CD4-positive, CD25-positive, alpha-beta regulatory T cell (primary cell): ENCODE measurements around the gene PRDM11. TPM values are rescaled to one million over a fixed set of nuclear protein-coding genes. Genes with fewer than 3 reads are reported as not detected.

Experiments
- ATAC-seq, 2 donors: fragments of 150-1000 bp; cut with Tn5 transposase; one replicate each; pipeline ENCODE4 v1.10.0; 2021; ENCODE audit warnings: low read depth in 2 of 2, moderate number of reproducible peaks in 2 of 2, moderate library complexity in 1 of 2
- DNase-seq, 3 donors: peaks; one replicate each; pipeline versions ENCODE4 v3.0.0 to v3.0.0-alpha.2; 2012 to 2022; ENCODE audit warnings: mixed read lengths in 1 of 3
- H3K27ac ChIP-seq: one replicate; pipeline ENCODE4 v1.7.0; 2013; ENCODE audit warnings: mild to moderate bottlenecking, low read length; ENCODE audit not compliant: insufficient read depth, poor library complexity, severe bottlenecking
- H3K27me3 ChIP-seq: one replicate; pipeline ENCODE4 v1.7.0; 2013; ENCODE audit warnings: low read length; ENCODE audit not compliant: control insufficient read depth, insufficient read depth
- H3K36me3 ChIP-seq: one replicate; pipeline ENCODE4 v1.7.0; 2013; ENCODE audit warnings: mild to moderate bottlenecking, low read length, moderate library complexity; ENCODE audit not compliant: control insufficient read depth, insufficient read depth
- H3K4me1 ChIP-seq: 2 replicates; pipeline ENCODE4 v1.7.0; 2013; ENCODE audit warnings: mild to moderate bottlenecking, low read length; ENCODE audit not compliant: insufficient read depth, control insufficient read depth, poor library complexity, severe bottlenecking
- H3K4me3 ChIP-seq: one replicate; pipeline ENCODE4 v1.7.0; 2013; ENCODE audit warnings: low read depth, mild to moderate bottlenecking, low read length, moderate library complexity
- H3K9me3 ChIP-seq, 2 experiments: 1 replicate in 1 of 2; 2 replicates in 1 of 2; pipeline ENCODE4 v1.7.0; 2013; ENCODE audit warnings: low read length in 2 of 2, mild to moderate bottlenecking in 1 of 2, moderate library complexity in 1 of 2; ENCODE audit not compliant: control insufficient read depth in 2 of 2
- H3K27ac Mint-ChIP-seq, 3 donors: one replicate each; pipeline ENCODE4 v1.8.0; 2020 to 2022; ENCODE audit warnings: mild to moderate bottlenecking in 3 of 3, mixed read lengths in 3 of 3, moderate library complexity in 2 of 3
- H3K27me3 Mint-ChIP-seq: one replicate; pipeline ENCODE4 v1.8.0; 2022; ENCODE audit warnings: mild to moderate bottlenecking, mixed read lengths
- H3K36me3 Mint-ChIP-seq: one replicate; pipeline ENCODE4 v1.8.0; 2020; ENCODE audit warnings: mixed read lengths
- H3K4me1 Mint-ChIP-seq, 4 donors: one replicate each; pipeline ENCODE4 v1.8.0; 2020 to 2022; ENCODE audit warnings: mixed read lengths in 4 of 4, mild to moderate bottlenecking in 1 of 4
- H3K4me3 Mint-ChIP-seq, 4 donors: one replicate each; pipeline ENCODE4 v1.8.0; 2020 to 2022; ENCODE audit warnings: mild to moderate bottlenecking in 4 of 4, mixed read lengths in 4 of 4, moderate library complexity in 3 of 4
- H3K9me3 Mint-ChIP-seq, 7 donors: one replicate each; pipeline ENCODE4 v1.8.0; 2020 to 2022; ENCODE audit warnings: mixed read lengths in 7 of 7, mild to moderate bottlenecking in 3 of 7, moderate library complexity in 2 of 7
- polyA plus RNA-seq, 4 donors: library from polyadenylated mRNA; unstranded; fragments of 300-500 nt; fragmentation: Illumina TruSeq; gene quantifications; one replicate each; pipeline ENCODE4 v1.2.3, GENCODE V29; 2021
- total RNA-seq: library from RNA; stranded (reverse); gene quantifications from one replicate; pipeline ENCODE4 v1.2.3, GENCODE V29; 2022

PRDM11 gene
- total and polyA plus RNA-seq, 5 donors from 2014 or later, result 0.37 to 9.0 (median 0.65) TPM

DNA sequence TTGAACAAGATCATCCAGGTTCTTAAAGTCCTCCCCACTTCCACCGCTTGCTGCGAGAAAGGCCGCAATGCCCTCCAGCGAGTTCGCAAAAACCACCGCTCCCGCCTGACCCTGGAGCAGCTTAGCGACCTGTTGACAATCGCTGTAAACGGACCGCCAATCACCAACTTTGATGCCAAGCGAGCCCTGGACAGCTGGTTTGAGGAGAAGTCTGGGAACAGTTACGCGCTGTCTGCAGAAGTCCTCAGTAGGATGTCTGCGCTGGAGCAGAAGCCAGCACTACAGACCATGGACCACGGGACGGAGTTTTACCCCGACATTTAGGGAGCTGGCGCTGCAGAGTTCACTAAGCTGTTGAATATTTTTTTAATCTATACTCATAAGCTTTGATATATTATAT, 81.4 kb downstream of the PRDM11 start:
- Histone ChIP-seq H3K4me3 (no peak overlapping the region), H3K36me3 (peaks cover 10% of the 10 kb centered on the region), H3K27ac (no peak overlapping the region), H3K4me1 (no peaks in the 10 kb centered on the region), H3K9me3 (no peaks in the 10 kb centered on the region), H3K27me3 (no peaks in the 10 kb centered on the region)
- H3K27ac Mint-ChIP-seq, result no peak overlapping the region
- ATAC-seq (no peak), DNase-seq (no peak)
- H3K4me1 Mint-ChIP-seq, result peaks cover 0 to 2% (median 0%) of the 10 kb centered on the region in 4 donors
- H3K4me3 Mint-ChIP-seq, result no peak overlapping the region
- H3K27me3 Mint-ChIP-seq, result no peaks in the 10 kb centered on the region
- H3K36me3 Mint-ChIP-seq, result peaks cover 36% of the 10 kb centered on the region
- H3K9me3 Mint-ChIP-seq, result no peaks in the 10 kb centered on the region

DNA sequence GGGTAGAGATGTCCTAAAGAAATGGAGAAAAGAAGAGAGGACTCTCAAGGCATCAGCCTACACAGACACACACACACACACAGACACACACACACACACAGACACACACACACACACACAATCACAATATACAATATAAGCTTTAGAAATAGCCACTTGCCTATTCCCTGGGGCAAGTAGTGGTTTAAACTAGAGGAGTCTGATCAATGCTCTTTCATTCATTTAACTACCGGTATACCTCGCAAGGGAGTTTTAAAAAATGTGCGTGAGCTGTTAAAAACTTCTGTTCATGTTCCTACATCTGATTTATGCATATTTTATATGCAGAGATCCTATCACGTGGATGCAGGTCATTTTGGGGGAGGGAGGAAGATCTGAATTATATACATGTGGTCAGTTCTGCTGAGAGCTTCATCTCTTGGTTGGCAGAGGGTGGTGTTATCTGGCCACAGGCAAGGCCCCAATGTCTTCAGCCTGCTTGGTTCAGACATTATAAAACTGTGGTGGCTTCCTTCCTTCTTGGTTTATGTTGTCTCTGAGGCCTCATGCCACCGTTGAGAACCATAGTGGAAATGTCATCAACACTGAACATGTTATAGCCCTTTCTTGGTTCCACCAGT, 83.1 kb downstream of the PRDM11 start:
- no peak for DNase-seq
- Mint-ChIP-seq H3K4me1 (peaks cover 0 to 2% (median under 1%) of the 10 kb centered on the region in 4 donors), H3K9me3 (no peaks in the 10 kb centered on the region), H3K36me3 (peaks cover 27% of the 10 kb centered on the region), H3K27me3 (no peaks in the 10 kb centered on the region), H3K27ac (no peak overlapping the region), H3K4me3 (no peak overlapping the region)
- Histone ChIP-seq H3K4me1 (no peaks in the 10 kb centered on the region), H3K27me3 (no peaks in the 10 kb centered on the region), H3K9me3 (no peaks in the 10 kb centered on the region), H3K27ac (no peak overlapping the region), H3K36me3 (peaks cover 10% of the 10 kb centered on the region), H3K4me3 (no peak overlapping the region)
- ATAC-seq, result no peak

DNA sequence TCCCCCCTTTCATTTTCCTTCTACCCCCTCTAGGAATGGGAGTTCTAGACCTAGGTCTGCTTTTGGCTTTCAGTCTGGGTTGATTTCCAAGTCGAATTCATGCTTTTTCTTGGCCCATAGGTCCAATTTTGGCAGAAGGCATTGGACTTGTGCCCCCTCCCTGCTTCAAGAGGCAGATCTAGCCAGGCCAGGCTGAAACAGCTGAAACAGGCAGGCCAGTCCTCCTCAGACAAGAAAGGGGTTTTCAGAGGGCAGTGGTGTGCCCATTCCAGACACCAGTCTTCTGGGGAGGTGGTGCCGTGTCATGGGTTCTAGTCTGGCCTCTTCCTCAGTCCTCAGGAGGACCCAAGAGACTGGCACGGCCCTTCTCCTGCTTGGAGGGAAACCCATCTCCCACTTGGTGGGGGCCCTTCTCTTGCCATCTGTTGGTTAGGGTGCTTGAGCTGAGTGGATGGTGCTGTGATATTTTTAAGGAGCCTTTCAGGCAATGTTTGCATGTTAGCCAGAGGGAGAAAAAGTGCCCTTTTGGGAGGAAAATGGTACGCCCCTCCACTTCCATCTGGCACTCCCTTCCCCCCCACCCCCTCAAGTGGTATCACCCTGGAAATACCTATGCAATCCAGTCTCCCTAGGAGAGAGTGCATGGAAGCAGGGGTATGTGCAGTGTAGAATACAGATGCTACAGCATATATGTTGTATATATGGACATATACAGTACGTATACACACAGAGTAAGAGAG, 86.1 kb downstream of the PRDM11 start:
- Histone ChIP-seq H3K4me3 (no peak overlapping the region), H3K4me1 (no peaks in the 10 kb centered on the region), H3K9me3 (no peaks in the 10 kb centered on the region), H3K36me3 (no peaks in the 10 kb centered on the region), H3K27ac (no peak overlapping the region), H3K27me3 (peaks cover 3% of the 10 kb centered on the region)
- H3K9me3 Mint-ChIP-seq, result no peaks in the 10 kb centered on the region
- ATAC-seq, result no peak
- peaks cover under 1% of the 10 kb centered on the region for H3K36me3 Mint-ChIP-seq
- H3K4me3 Mint-ChIP-seq, result no peak overlapping the region
- H3K4me1 Mint-ChIP-seq, result peaks cover 0 to 2% (median under 1%) of the 10 kb centered on the region in 4 donors
- no peak for DNase-seq
- H3K27me3 Mint-ChIP-seq, result peaks cover 5% of the 10 kb centered on the region
- no peak overlapping the region for H3K27ac Mint-ChIP-seq

DNA sequence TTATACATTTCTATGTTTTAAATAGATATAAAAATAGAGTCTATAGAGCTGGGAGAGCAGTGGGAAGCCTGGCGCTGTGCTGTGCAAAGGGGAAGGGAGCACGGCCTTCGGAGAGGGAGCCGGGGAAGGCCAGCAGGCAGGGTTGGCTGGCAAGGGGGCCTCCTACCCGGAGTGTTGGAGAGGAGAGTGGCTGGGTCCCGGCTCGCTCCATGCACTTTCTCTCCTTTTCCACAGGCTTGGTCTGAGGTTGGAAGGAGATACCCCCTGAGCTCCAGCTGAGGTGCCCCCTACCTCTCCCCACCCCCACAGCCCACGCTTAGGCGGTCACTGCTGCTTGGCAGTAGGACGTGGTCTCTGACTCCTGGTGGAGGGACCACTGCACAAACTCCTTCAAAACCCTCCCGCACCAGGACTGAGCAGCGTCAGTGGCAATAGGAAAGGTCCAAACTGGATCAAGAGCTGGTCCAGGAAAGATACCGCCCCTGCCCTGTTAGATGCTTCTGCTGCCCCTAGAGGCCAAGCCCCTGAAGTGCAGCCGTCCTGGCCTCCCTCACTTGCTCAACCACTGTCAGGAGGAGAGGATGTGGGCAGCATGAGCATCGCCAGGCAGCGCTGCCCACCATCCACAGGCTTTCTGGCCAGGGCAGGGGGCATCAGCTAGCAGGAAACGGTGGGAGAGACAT, 86.8 kb downstream of the PRDM11 start:
- peaks cover 5% of the 10 kb centered on the region for H3K27me3 Mint-ChIP-seq
- Histone ChIP-seq H3K27ac (no peak overlapping the region), H3K4me3 (no peak overlapping the region), H3K9me3 (no peaks in the 10 kb centered on the region), H3K4me1 (no peaks in the 10 kb centered on the region), H3K27me3 (peaks cover 3% of the 10 kb centered on the region), H3K36me3 (no peaks in the 10 kb centered on the region)
- H3K27ac Mint-ChIP-seq, result no peak overlapping the region
- H3K4me3 Mint-ChIP-seq, result no peak overlapping the region
- no peaks in the 10 kb centered on the region for H3K36me3 Mint-ChIP-seq
- DNase-seq (peak; percentile 19 to 66 (median 37)), ATAC-seq (peak; percentile 59 to 65)
- peaks cover 0 to 2% (median under 1%) of the 10 kb centered on the region in 4 donors for H3K4me1 Mint-ChIP-seq
- H3K9me3 Mint-ChIP-seq, result no peaks in the 10 kb centered on the region

DNA sequence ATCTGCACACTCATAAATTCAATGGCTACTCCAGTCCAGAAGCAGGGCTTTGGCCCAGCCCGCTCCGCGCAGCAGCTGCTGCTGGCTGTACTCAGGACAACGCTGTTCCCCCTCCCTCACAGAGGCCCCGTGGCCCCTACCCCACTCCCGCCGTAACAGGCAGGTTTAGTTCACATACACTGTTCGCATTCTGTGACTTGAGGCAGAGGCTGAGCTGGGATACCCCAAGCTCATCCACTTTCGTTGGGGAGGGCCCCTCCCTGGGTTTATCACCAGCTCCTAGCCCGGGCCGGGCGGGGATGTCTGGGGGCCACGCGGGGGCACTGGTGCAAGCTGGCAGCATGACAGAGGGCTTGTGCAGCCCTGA, 87.3 kb downstream of the PRDM11 start:
- no peaks in the 10 kb centered on the region for H3K9me3 Mint-ChIP-seq
- H3K4me3 Mint-ChIP-seq, result no peak overlapping the region
- ATAC-seq (no peak), DNase-seq (no peak)
- Histone ChIP-seq H3K27ac (no peak overlapping the region), H3K27me3 (peaks cover 3% of the 10 kb centered on the region), H3K4me3 (no peak overlapping the region), H3K36me3 (no peaks in the 10 kb centered on the region), H3K9me3 (no peaks in the 10 kb centered on the region), H3K4me1 (no peaks in the 10 kb centered on the region)
- no peak overlapping the region for H3K27ac Mint-ChIP-seq
- peaks cover 5% of the 10 kb centered on the region for H3K27me3 Mint-ChIP-seq
- H3K36me3 Mint-ChIP-seq, result no peaks in the 10 kb centered on the region
- H3K4me1 Mint-ChIP-seq, result peaks cover 0 to 2% (median under 1%) of the 10 kb centered on the region in 4 donors

DNA sequence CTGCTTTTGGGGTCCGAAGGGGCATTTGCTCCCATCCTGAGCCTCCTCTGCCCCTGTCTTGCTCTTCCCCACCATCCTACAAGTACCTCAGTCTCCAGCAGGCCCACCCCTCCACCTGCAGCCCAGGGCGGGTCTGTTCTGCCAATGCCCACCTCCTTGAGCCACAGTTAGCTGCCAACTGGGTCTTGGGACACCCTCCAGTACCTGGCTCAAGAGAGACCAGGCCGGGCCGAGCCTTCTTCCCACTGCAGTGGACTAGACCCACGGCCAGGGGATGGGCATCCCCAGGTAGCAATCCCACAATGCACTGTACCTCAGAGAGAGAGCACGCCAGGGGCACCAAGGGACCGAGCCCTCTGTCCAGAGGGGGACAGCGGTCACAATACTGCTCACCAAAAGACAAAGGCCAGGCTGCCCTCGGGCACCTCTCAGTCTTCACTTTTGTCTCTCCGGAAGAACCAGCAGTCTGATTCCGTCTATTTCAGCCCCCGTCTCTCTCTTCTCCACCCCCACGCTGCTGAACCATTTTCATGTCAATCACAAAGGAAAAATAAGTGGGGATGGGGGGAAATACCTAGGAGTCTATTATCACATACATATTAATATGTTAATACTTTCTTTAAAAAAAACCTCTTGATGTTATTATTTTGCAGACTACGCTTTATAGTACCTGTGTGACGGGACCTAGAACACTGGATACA, 88.0 kb downstream of the PRDM11 start:
- Histone ChIP-seq H3K27me3 (peaks cover 7% of the 10 kb centered on the region), H3K36me3 (no peaks in the 10 kb centered on the region), H3K9me3 (peaks cover 0 to 2% of the 10 kb centered on the region in 2 experiments), H3K4me1 (no peaks in the 10 kb centered on the region), H3K27ac (no peak overlapping the region), H3K4me3 (no peak overlapping the region)
- ATAC-seq, result no peak
- Mint-ChIP-seq H3K4me1 (peaks cover 0 to 2% (median under 1%) of the 10 kb centered on the region in 4 donors), H3K27me3 (peaks cover 5% of the 10 kb centered on the region), H3K36me3 (no peaks in the 10 kb centered on the region), H3K4me3 (no peak overlapping the region), H3K9me3 (peaks cover 0 to 2% (median 0%) of the 10 kb centered on the region in 7 donors), H3K27ac (no peak overlapping the region)
- no peak for DNase-seq

DNA sequence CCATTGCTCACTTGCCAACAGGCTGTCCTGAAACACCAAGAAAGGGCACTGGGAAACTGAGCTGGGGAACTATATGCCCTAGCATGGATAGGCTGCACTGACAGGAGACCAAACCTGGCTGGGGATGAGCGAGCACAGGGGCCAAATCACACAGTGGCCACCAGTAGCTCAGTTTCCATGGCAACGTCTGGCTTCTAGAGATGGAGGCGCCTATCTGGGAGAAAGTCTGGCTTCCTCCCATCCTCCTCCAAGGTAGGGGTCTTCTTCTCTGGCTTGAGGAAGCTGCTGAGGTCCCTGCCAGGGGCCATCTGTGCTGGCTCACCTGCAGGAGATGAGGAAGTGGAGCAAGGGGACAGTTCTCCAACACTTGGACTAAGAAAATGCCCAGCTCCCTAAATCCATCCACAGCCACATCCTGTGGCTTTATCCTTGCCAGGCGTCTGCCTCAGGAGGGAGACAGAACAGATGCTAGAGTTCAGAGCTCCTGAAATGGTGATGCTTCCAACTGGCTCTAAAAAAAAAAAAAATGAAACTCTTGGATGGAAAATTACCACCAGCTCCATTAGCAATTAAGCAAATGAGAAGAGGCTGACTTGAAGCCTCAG, 91.4 kb downstream of the PRDM11 start:
- Mint-ChIP-seq H3K27me3 (peaks cover 14% of the 10 kb centered on the region), H3K27ac (no peak overlapping the region), H3K36me3 (no peaks in the 10 kb centered on the region), H3K4me1 (peaks cover 0 to 2% (median 0%) of the 10 kb centered on the region in 4 donors), H3K4me3 (no peak overlapping the region), H3K9me3 (peaks cover 0 to 4% (median 0%) of the 10 kb centered on the region in 7 donors)
- Histone ChIP-seq H3K36me3 (no peaks in the 10 kb centered on the region), H3K9me3 (peaks cover 0 to 4% of the 10 kb centered on the region in 2 experiments), H3K27ac (no peak overlapping the region), H3K4me3 (no peak overlapping the region), H3K27me3 (peaks cover 8% of the 10 kb centered on the region), H3K4me1 (no peaks in the 10 kb centered on the region)
- DNase-seq (no peak), ATAC-seq (no peak)
